Stimulated activated effector memory CD8-positive, alpha-beta T cell treated with anti-CD3 and anti-CD28 coated beads, Interleukin-12 subunit alpha, Interleukin-12 subunit beta, amount 100 ng/mL, for 72 hours (primary cell): Measurements from ENCODE around the gene HS6ST3.

Experiments
- ATAC-seq: fragments of 150-1000 bp; cut with Tn5 transposase; 2 replicates; pipeline ENCODE4 v1.10.0; 2021
- DNase-seq, 2 donors: peaks; one replicate each; pipeline ENCODE4 v3.0.0; 2021 to 2022; ENCODE audit warnings: low spot score in 2 of 2
- H3K27ac Mint-ChIP-seq: one replicate; pipeline ENCODE4 v1.8.0; 2022; ENCODE audit warnings: mild to moderate bottlenecking, mixed read lengths
- H3K36me3 Mint-ChIP-seq: one replicate; pipeline ENCODE4 v1.8.0; 2022; ENCODE audit warnings: mild to moderate bottlenecking, mixed read lengths
- H3K4me1 Mint-ChIP-seq: one replicate; pipeline ENCODE4 v1.8.0; 2022; ENCODE audit warnings: mixed read lengths
- H3K4me3 Mint-ChIP-seq: one replicate; pipeline ENCODE4 v1.8.0; 2022; ENCODE audit warnings: mild to moderate bottlenecking, mixed read lengths
- H3K9me3 Mint-ChIP-seq: one replicate; pipeline ENCODE4 v1.8.0; 2022; ENCODE audit warnings: mixed read lengths

The HS6ST3 gene

DNA sequence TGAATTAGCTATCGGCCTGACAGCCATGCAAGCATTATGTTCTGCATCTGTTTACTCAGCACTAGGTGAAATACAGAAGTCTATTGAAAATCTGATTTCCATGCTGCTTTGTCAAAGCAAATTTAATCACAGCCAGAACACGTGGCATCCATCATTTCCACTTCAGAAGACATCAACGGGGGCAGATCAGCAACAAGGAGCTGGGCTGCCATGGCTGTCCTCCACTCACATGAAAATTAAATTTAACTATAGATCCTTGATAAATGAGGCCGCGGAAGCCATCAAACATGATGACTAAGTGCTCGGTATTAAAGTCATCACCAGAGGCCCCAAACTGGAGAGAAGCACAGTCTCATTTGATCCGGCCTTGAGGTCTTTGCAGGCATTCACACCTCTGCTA lies 443.5 kb downstream of the HS6ST3 start:
- Mint-ChIP-seq H3K9me3 (peaks cover 5% of the 10 kb centered on the region), H3K4me3 (no peak overlapping the region)
- no peak for ATAC-seq

DNA sequence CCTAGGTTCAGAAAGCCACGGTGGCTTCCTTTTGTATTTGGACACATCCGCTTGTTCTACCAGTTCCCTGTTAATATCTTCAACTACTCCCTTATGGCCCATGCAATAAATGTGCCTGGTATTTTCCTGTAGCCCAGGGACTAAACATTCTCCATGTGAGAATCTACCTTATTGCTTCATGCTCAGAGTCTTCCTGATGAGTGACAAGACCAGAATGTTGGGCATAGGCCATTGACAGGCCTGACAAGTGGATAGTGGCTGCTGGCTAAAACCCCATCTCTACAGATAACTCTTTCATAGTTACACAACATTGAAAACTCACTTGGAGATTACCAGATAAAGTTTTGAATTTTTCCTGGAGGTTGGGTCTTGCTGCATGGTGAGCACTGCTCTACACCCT lies 449.9 kb downstream of the HS6ST3 start:
- no peak for DNase-seq
- H3K4me1 Mint-ChIP-seq, result no peaks in the 10 kb centered on the region
- H3K36me3 Mint-ChIP-seq, result no peaks in the 10 kb centered on the region
- ATAC-seq, result no peak
- no peak overlapping the region for H3K4me3 Mint-ChIP-seq
- peaks cover 3% of the 10 kb centered on the region for H3K9me3 Mint-ChIP-seq
- no peak overlapping the region for H3K27ac Mint-ChIP-seq

More for the DNA sequence above, 443.5 kb downstream of the HS6ST3 start:
- DNase-seq, result no peak
- H3K27ac Mint-ChIP-seq, result no peak overlapping the region
- H3K36me3 Mint-ChIP-seq, result no peaks in the 10 kb centered on the region
- H3K4me1 Mint-ChIP-seq, result no peaks in the 10 kb centered on the region

- Mint-ChIP-seq H3K4me3 (no peak overlapping the region), H3K9me3 (peaks cover 3% of the 10 kb centered on the region), H3K4me1 (no peaks in the 10 kb centered on the region), H3K27ac (no peak overlapping the region), H3K36me3 (no peaks in the 10 kb centered on the region)
- ATAC-seq (no peak), DNase-seq (no peak)
These were observed 450.8 kb downstream of the HS6ST3 start for GRCh38 chr13:96540670-96541069.

DNA sequence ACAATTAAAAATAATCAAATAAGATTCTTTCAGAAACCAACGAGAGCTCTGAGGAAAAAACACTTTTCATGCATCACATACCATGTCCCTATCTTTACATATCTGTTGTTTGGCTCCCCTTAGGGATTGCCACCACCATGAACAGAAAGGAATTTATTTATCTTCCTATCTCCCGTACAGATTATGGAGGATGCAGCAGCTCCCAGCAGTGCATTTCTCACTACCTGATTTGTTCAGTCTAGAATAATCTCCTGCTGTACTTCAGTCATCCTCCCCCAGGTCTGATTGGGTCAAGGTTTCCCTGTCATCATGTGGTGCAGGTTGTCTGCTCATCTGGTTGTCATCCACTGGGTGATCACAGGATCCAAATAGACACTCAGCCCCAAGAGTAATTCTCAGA lies 453.1 kb downstream of the HS6ST3 start:
- no peak for DNase-seq
- no peak overlapping the region for H3K27ac Mint-ChIP-seq

DNA sequence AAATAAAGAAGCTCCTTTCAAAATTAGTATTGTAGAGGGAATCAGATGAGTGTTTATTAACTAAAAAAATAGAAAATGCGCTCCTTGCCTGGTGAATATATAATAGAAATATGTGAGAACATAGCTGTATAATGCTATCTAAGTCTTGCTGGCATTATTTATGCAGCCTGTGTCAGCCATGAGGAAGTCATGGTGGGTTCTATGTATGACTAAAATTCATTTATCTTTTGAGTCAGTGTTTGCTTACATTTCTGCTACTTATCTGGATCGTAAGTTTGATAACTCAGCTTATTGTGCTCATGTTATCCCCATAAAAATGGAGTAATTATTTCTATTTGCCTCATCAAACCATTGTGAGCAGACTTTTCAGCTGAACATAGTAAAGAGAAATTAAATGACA lies 455.1 kb downstream of the HS6ST3 start:
- ATAC-seq (no peak), DNase-seq (no peak)
- Mint-ChIP-seq H3K4me1 (no peaks in the 10 kb centered on the region), H3K36me3 (no peaks in the 10 kb centered on the region), H3K27ac (no peak overlapping the region), H3K4me3 (no peak overlapping the region), H3K9me3 (peaks cover 7% of the 10 kb centered on the region)

More for the DNA sequence above, 453.1 kb downstream of the HS6ST3 start:
- no peak for ATAC-seq
- H3K9me3 Mint-ChIP-seq, result peaks cover 3% of the 10 kb centered on the region
- no peaks in the 10 kb centered on the region for H3K36me3 Mint-ChIP-seq
- H3K4me1 Mint-ChIP-seq, result no peaks in the 10 kb centered on the region
- H3K4me3 Mint-ChIP-seq, result no peak overlapping the region

DNA sequence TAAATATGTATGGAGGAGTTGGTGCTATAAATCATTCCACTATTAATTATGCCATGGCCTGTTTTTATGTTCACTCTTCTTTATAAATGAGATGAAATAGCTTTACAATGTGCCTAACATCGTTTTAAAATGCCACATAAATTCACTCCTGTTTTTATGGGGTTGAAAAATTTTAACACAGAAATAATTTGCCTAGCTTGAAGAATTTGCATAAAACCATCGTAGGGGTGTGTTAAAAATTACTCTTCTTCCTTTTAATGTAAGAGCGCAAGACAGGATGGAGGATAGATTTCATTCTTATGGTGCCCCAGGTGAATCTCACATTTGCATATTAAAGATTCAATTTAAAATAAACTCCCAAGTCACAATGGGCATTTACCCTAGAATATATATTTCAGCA lies 456.6 kb downstream of the HS6ST3 start:
- peaks cover 7% of the 10 kb centered on the region for H3K9me3 Mint-ChIP-seq
- H3K4me3 Mint-ChIP-seq, result no peak overlapping the region
- no peaks in the 10 kb centered on the region for H3K4me1 Mint-ChIP-seq
- no peak for ATAC-seq
- H3K27ac Mint-ChIP-seq, result no peak overlapping the region
- H3K36me3 Mint-ChIP-seq, result no peaks in the 10 kb centered on the region
- DNase-seq, result no peak

- no peak for ATAC-seq
- Mint-ChIP-seq H3K36me3 (no peaks in the 10 kb centered on the region), H3K4me1 (no peaks in the 10 kb centered on the region), H3K4me3 (no peak overlapping the region), H3K9me3 (peaks cover 18% of the 10 kb centered on the region), H3K27ac (no peak overlapping the region)
- no peak for DNase-seq
These were observed 461.6 kb downstream of the HS6ST3 start for GRCh38 chr13:96551546-96551945.

DNA sequence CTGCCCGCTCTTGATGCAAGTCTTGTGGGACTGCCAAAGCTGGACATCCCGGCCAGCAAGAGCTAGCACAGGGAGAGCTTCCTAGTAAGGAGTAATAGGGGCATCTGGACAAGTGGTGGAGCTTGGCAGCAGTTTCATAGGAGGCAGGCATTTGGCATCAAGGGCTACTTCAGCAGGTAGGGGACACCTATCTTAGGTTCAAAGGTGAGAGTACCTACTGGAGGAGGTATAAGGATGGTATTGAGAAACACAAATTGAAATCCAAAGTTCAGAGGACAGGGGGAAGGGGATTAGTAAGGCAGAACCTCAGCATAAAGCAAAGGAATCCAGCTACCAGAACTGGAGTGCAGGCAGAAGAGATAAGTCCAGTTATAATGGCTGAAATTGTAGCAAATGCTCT lies 462.7 kb downstream of the HS6ST3 start:
- no peak for DNase-seq
- H3K27ac Mint-ChIP-seq, result no peak overlapping the region
- H3K4me3 Mint-ChIP-seq, result no peak overlapping the region
- H3K4me1 Mint-ChIP-seq, result no peaks in the 10 kb centered on the region
- peaks cover 18% of the 10 kb centered on the region for H3K9me3 Mint-ChIP-seq
- ATAC-seq, result no peak
- H3K36me3 Mint-ChIP-seq, result no peaks in the 10 kb centered on the region

GRCh38 chr13:96553796-96554195 lies 463.9 kb downstream of the HS6ST3 start:
- Mint-ChIP-seq H3K27ac (no peak overlapping the region), H3K4me3 (no peak overlapping the region), H3K4me1 (no peaks in the 10 kb centered on the region), H3K36me3 (no peaks in the 10 kb centered on the region), H3K9me3 (peaks cover 14% of the 10 kb centered on the region)
- no peak for ATAC-seq
- no peak for DNase-seq

DNA sequence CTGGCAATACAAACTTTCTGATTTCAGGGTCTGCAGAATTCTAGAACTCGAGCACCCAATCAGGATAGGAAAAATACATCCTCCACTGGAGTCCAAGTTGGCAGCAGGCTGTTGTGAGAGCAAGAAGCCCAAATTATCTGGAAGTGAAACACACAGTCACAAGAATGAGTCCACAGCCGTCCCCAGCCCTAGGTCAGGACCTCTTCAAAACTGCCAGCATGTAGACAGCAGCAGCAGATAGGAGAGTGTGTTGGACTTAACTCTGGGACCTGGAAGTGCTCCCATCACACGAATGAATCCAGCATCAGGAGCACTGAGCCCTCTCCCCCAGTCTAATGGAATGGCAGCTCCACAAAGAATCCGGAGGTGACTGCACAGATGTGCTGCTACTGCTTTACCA lies 483.7 kb downstream of the HS6ST3 start:
- peaks cover 5% of the 10 kb centered on the region for H3K9me3 Mint-ChIP-seq
- no peaks in the 10 kb centered on the region for H3K36me3 Mint-ChIP-seq
- no peak for DNase-seq
- H3K4me1 Mint-ChIP-seq, result no peaks in the 10 kb centered on the region
- no peak for ATAC-seq
- H3K4me3 Mint-ChIP-seq, result no peak overlapping the region
- H3K27ac Mint-ChIP-seq, result no peak overlapping the region

GRCh38 chr13:96575423-96576320 lies 485.8 kb downstream of the HS6ST3 start:
- ATAC-seq, result no peak
- Mint-ChIP-seq H3K36me3 (no peaks in the 10 kb centered on the region), H3K27ac (no peak overlapping the region), H3K9me3 (peaks cover 4% of the 10 kb centered on the region), H3K4me1 (no peaks in the 10 kb centered on the region), H3K4me3 (no peak overlapping the region)
- DNase-seq, result no peak

- no peaks in the 10 kb centered on the region for H3K4me1 Mint-ChIP-seq
- H3K9me3 Mint-ChIP-seq, result peaks cover 19% of the 10 kb centered on the region
- no peaks in the 10 kb centered on the region for H3K36me3 Mint-ChIP-seq
- no peak overlapping the region for H3K4me3 Mint-ChIP-seq
- ATAC-seq (no peak), DNase-seq (no peak)
- no peak overlapping the region for H3K27ac Mint-ChIP-seq
These were observed 491.8 kb downstream of the HS6ST3 start for GRCh38 chr13:96581741-96582140.

DNA sequence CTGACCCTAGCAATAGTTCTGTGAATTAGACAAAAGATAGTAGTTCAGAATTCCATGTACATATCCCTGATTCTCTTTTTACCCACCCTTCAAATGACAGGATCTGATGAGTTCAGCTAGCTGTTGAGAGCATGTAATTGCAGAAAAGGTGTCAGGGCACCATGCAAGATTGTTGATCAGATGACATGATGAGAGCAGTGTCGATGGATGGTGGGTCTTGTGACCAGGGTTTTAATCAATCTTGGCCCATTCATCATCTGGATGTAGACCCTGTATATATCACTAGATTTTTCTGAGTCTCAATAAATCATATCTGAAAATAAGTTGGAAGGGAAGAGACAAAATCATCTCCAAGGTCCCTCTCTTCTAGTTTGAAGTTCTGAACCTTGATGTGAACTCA lies 525.3 kb downstream of the HS6ST3 start:
- Mint-ChIP-seq H3K36me3 (no peaks in the 10 kb centered on the region), H3K9me3 (peaks cover 12% of the 10 kb centered on the region), H3K4me3 (no peak overlapping the region), H3K27ac (no peak overlapping the region), H3K4me1 (no peaks in the 10 kb centered on the region)
- ATAC-seq (no peak), DNase-seq (no peak)

DNA sequence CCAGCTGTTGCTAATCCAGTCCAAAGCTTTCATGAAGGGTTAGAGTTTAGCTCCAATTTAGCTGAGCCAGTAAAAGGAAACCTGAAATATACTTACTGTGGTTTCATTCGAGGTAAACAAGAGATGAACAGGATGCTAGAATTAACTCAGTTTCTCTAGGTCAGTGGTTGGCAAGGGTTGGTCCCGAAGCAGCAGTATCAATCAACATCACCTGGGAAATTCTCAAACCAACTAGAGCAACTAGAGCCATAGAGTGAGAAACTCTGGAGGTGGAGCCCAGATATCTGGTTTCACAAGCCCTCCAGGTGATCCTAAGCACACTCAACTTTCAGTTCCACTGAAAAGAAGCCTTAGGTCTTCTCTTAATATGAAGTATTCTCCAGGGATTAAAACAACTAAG lies 527.6 kb downstream of the HS6ST3 start:
- Mint-ChIP-seq H3K4me3 (no peak overlapping the region), H3K27ac (no peak overlapping the region), H3K36me3 (no peaks in the 10 kb centered on the region), H3K4me1 (no peaks in the 10 kb centered on the region), H3K9me3 (peaks cover 8% of the 10 kb centered on the region)
- ATAC-seq (no peak), DNase-seq (no peak)

DNA sequence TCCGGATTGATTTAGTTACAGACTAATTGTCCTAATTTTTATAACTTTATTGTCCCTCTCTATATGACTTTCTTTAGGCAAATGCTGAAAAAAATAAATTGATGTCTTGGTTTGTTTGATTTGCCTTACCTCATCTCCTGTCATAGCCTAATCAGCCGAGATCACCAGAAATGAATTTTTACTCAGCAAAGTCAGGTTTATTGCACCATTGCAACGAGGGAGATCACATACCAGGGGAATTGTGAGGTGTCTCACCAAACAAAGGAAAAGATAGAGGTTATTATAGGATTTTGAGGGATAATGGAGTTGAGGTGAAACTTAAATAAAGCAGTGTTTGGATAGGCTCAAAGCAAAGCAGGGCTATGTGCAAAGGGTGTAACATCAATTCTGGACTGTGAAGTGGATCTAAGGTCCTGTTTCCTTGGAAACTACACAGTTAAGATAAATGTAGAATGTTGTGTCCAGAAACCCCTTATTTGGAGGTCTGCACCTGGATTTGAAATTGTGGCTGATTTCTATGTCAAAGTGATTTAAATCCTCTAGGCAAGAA lies 531.8 kb downstream of the HS6ST3 start:
- DNase-seq (no peak), ATAC-seq (no peak)
- Mint-ChIP-seq H3K36me3 (no peaks in the 10 kb centered on the region), H3K27ac (no peak overlapping the region), H3K4me1 (no peaks in the 10 kb centered on the region), H3K4me3 (no peak overlapping the region), H3K9me3 (peaks cover 10% of the 10 kb centered on the region)

DNA sequence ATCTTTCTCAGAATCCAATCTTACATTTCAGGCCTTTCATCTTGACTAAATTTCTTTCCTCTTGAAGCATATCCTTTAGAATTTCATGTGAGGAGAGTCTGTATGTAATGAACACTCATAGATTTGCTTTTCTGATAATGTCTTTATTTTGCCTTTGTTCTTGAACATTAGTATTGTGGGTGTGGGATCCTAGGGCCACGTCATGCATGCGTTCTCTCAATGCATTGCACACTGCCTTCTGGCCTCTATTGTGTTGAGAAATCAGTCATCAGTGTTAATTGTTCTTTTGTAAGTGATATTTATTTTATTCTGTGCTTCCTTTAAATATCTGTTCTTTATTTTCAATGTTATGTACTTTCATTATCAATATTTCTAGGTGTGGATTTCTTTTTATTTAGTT lies 539.4 kb downstream of the HS6ST3 start:
- Mint-ChIP-seq H3K9me3 (peaks cover 5% of the 10 kb centered on the region), H3K27ac (no peak overlapping the region), H3K4me1 (no peaks in the 10 kb centered on the region), H3K36me3 (no peaks in the 10 kb centered on the region), H3K4me3 (no peak overlapping the region)
- ATAC-seq, result no peak
- no peak for DNase-seq
